SHP77 treated with DMSO at 0.1 percent for 48 hours (cell line): Measurements from ENCODE around the gene COL11A1.
"Not testable (repeated sequence)": the region's sequence is repeated elsewhere in the genome, so short reads cannot be mapped to it uniquely, and the experiment has no call there.

Source experiments
- DNase-seq: peaks from one replicate; lab custom pipeline; 2025; lab: John Stamatoyannopoulos, UW

The COL11A1 gene

DNA sequence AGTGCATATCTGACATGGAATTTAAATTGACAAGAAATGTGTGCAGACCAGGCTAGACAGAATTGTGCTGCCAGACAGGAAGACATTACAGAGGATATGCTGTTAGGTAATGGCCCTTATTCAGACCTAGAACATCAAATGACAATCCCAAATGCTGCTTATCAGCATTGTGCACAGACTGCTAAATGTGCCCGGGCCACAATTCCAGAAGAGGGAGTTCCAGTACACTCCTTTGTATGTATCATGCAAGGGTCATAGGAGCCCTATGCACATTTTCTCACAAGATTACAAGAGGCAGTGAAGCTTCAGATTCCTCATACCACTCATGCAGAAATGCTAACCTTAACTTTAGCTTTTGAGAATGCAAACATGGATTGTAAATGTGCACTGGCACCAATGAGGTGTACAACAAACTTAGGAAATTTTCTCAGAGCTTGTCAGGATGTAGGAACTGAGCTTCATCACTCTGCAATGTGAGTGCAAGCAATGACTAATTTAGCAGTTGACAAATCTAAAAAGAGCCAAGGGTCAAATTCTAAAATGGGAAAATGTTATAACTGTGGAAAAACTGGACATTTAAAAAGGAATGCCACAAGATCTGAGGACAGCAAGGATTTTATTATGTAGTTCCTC is 273.5 kb downstream of the COL11A1 start:
- no peak for DNase-seq

DNA sequence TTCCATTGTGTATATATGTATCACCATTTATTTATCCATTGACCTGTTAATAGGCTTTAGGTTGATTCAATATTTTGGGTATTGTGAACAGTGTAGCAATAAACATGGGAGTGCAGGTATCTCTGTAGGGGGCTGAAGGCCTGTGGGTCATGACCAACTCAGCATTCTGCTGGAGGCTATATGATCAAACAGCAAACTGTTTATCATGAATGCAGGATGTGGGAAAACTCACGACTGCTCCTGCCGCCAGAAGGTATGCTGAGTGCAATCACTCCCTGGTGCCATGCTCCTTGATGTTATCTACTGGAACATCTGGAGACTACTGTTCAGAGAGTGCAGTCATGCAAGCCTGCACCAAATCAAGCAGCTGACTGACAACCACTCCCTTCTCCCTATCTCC is 275.2 kb downstream of the COL11A1 start:
- no peak for DNase-seq

DNA sequence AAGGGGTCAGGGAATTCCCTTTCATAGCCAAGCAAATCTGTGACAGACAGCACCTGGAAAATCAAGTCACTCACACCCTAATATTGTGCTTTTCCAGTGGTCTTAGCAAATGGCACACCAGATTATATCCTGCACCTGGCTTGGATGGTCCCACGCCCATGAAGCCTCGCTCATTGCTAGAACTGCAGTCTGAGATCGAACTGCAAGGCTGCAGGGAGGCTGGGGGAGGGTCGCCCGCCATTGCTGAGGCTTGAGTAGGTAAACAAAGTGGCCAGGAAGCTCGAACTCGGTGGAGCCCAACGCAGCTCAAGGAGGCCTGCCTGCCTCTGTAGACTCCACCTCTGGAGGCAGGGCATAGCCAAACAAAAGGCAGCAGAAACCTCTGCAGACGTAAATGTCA is 281.6 kb downstream of the COL11A1 start:
- not testable (repeated sequence) for DNase-seq
